Measurements from ENCODE around the gene CHD9NB. TPM values are rescaled to one million over a fixed set of nuclear protein-coding genes. Genes with fewer than 3 reads are reported as not detected.

The CHD9NB gene
- total and polyA plus RNA-seq, 9 of the 15 experiments (the other 6 are each of a cell fraction or from before 2014, with no cell fraction given): 0.06 to 0.10 (median 0.07) TPM; not detected in 6

- TF ChIP-seq JUN (IDR thresholded peaks at IDR 0.05; ENCODE audit: borderline replicate concordance, low read depth, low read length) (peak; percentile 5), JUN (CRISPR knock-in tag; IDR thresholded peaks at IDR 0.05; ENCODE audit: borderline replicate concordance) (no peak), RNF2 (IDR thresholded peaks at IDR 0.05) (peak; percentile 13; the same call in 1 of the 2 replicates), HMBOX1 (IDR thresholded peaks at IDR 0.05) (0 out of 2 replicates have a peak, but pooled peaks have one; percentile 30), SMARCC2 (IDR thresholded peaks at IDR 0.05; ENCODE audit: low read depth) (no peak; the same call in 1 of the 2 replicates), ZKSCAN3 (CRISPR knock-in tag; IDR thresholded peaks at IDR 0.05) (no peak), JUND (IDR thresholded peaks at IDR 0.05; ENCODE audit: borderline replicate concordance, low read depth, low read length) (peak; percentile 83), JUND (tag; IDR thresholded peaks at IDR 0.05; ENCODE audit: borderline replicate concordance, low read depth, low read length) (peak; percentile 85; the same call in 2 of the 3 replicates), TAF9B (IDR thresholded peaks at IDR 0.05; ENCODE audit: partially characterized antibody) (peak; percentile 97), HDAC6 (IDR thresholded peaks at IDR 0.05; ENCODE audit: low read depth, low read length) (no peak), IRF9 (tag; IDR thresholded peaks at IDR 0.05) (no peak), CBX3 (IDR thresholded peaks at IDR 0.05; ENCODE audit: borderline replicate concordance in 1 of 2, low read length in 2 of 2) (no peak), SIX5 (IDR thresholded peaks at IDR 0.05; ENCODE audit: borderline replicate concordance in 1 of 2, insufficient read depth in 1 of 2, low read depth in 1 of 2, low read length in 2 of 2) (no peak)
- TF ChIP-seq, protein P1, sequence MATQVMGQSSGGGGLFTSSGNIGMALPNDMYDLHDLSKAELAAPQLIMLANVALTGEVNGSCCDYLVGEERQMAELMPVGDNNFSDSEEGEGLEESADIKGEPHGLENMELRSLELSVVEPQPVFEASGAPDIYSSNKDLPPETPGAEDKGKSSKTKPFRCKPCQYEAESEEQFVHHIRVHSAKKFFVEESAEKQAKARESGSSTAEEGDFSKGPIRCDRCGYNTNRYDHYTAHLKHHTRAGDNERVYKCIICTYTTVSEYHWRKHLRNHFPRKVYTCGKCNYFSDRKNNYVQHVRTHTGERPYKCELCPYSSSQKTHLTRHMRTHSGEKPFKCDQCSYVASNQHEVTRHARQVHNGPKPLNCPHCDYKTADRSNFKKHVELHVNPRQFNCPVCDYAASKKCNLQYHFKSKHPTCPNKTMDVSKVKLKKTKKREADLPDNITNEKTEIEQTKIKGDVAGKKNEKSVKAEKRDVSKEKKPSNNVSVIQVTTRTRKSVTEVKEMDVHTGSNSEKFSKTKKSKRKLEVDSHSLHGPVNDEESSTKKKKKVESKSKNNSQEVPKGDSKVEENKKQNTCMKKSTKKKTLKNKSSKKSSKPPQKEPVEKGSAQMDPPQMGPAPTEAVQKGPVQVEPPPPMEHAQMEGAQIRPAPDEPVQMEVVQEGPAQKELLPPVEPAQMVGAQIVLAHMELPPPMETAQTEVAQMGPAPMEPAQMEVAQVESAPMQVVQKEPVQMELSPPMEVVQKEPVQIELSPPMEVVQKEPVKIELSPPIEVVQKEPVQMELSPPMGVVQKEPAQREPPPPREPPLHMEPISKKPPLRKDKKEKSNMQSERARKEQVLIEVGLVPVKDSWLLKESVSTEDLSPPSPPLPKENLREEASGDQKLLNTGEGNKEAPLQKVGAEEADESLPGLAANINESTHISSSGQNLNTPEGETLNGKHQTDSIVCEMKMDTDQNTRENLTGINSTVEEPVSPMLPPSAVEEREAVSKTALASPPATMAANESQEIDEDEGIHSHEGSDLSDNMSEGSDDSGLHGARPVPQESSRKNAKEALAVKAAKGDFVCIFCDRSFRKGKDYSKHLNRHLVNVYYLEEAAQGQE (IDR thresholded peaks at IDR 0.05; ENCODE audit: borderline replicate concordance): no peak
- TF ChIP-seq, protein P1 (CRISPR knock-in tag; IDR thresholded peaks at IDR 0.05; ENCODE audit: low read depth): no peak
- TF ChIP-seq, protein P2, sequence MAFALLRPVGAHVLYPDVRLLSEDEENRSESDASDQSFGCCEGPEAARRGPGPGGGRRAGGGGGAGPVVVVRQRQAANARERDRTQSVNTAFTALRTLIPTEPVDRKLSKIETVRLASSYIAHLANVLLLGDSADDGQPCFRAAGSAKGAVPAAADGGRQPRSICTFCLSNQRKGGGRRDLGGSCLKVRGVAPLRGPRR (CRISPR knock-in tag; IDR thresholded peaks at IDR 0.05): no peak
These were observed 46.8 kb upstream of the CHD9NB start (continued) for GRCh38 chr16:53099318-53100130.

Measured in K562 (cell line).